Germinal center (tissue), 1 donor: ENCODE measurements around the gene GADD45G.

Experiments
- DNase-seq: peaks from one replicate; pipeline ENCODE4 v3.0.0; 2012; ENCODE audit warnings: mixed read lengths, low spot score

Gene GADD45G, protein sequence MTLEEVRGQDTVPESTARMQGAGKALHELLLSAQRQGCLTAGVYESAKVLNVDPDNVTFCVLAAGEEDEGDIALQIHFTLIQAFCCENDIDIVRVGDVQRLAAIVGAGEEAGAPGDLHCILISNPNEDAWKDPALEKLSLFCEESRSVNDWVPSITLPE

DNA sequence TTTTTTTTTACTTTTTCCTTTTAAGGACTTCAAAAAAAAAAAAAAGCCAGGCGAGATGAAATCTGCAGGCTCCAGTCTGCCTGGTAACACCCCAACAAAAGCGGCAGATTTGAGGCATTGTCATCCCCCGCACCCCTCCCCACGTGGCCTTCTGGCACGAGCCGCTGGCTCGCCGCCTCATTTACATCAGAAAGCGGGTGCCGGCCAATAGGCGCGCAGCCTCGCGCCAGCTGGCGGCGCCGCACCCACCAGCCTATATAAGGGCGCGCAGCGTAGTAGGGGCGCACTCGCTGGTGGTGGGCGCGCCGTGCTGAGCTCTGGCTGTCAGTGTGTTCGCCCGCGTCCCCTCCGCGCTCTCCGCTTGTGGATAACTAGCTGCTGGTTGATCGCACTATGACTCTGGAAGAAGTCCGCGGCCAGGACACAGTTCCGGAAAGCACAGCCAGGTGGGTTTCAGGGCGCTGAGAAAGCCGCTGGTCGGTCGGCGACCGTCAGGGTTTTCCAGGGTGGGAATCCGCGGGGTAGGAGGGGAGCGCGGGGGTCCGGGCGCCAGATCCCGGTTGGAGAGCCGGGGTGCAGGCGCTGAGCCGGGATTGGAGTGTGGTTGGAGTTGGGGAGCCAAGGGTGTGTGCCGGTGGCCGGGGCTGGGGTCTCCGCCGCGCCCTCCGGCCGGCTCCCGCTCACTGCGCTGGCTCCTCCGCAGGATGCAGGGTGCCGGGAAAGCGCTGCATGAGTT is at the start of gene GADD45G:
GADD45G (plus strand) TSS at position 284 of the 736 bp plus-strand sequence; CDS start at position 394, 110 bp downstream.
- peak; percentile 87 for DNase-seq

DNA sequence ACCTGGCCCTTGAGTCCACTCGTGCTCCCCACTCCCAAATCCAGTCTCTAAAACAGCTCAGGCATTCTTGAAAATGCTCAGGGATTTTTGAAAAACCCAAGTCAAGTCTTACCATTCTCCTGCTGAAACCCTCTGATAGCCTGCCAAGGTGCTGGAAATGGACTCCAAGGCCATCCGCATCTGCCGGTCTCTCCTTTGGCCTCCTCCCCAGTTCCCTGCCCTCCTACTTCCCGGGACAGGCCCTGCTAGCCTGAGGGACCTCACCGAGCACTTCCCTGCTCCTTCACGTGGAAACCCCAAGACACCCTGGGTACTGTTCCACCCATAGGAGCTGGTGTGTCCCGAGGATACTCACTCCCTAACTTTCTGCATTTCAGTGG is 49.8 kb upstream of the GADD45G start:
- DNase-seq: no peak

DNA sequence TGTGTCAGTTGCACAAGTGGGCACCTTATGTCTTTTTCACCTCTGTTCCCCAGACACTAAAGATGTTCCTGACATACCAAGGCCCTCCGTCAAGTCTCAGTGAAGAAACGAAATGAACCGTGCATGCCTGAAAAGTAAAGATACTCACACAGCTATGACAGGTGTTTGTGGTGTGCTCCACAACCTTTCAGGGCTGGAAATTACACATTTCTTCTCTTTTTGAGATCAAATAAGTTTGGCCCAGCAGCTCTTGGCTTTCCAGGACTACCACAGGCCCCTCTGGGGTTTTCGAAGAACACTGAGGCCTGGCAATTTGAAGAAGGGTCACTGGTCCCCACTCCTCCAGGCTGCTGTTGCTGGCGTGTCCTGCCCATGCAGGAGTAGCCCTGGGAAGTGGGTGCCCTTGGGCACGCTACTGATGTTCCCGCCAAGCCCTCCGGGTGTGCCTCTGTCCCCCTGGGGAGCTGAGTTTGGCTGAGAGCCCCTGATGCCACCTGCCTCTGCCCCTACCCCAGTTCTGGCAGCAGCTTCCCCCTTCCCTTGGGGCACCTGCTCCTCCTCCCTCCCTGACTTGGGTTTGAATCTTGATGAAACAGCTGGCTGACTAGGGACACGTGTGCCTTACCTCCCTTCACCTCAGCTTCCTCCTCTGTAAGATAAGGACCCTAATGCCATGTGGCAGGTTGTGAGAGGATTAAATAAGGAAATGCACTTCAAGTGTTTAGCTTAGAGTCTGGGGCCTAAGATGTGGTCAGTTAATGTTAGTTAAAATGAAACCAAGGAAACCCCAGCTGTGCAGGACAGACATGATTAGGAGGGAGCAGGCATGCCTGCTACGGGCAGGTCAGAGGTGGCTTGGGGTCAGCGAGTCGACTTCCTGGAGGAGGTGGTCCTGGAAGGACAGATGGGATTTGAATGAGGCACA is 49.1 kb upstream of the GADD45G start:
- DNase-seq: no peak

DNA sequence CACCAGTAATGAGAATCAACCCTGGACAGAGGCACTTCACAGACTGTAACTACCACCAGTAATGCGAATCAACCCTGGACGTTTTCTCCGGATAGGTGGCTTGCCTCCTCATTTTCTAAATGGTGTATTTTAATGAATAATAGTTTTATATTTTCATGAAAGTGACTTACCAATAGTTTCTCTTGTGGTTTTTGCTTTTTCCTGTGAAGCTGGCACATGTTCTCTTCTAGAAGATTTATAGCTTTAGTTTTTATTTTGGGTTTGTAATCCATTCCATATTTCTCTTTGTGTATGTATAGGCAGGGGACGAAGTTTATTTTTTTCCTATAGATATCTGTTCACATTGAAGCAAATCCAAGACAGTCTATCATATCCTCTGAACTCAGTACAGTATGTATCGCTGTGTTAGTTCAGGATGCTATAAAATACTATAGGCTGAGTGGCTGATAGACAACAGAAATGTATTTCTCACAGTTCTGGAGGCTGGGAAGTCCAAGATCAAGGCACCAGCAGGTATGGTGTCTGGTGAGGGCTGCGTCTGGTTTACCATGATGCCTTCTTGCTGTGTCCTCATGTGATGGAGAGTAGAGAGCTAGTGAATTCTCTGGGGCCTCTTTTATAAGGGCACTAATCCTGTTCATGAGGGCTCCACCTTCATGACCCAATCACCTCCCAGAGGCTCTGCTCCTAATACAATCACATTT is 46.5 kb upstream of the GADD45G start:
- no peak for DNase-seq

DNA sequence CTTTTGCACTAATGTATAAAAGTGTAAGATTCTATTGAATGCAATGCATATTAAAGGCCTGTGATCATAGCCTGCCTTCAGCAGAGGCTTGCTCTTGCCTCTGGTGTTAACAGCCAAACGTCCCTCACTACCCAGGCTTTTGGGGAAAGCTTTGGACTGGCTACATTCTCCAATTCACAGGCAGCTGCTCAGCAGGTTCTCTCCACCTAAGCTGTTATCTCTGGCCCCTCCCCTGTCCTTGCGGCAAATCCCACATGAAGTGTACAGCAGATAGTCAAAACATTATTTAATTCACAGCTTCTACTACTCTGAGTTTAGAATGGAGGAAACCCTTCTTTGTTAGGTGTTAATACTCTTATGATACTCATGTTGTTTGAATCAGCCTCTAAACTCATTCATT is 45.9 kb upstream of the GADD45G start:
- no peak for DNase-seq

DNA sequence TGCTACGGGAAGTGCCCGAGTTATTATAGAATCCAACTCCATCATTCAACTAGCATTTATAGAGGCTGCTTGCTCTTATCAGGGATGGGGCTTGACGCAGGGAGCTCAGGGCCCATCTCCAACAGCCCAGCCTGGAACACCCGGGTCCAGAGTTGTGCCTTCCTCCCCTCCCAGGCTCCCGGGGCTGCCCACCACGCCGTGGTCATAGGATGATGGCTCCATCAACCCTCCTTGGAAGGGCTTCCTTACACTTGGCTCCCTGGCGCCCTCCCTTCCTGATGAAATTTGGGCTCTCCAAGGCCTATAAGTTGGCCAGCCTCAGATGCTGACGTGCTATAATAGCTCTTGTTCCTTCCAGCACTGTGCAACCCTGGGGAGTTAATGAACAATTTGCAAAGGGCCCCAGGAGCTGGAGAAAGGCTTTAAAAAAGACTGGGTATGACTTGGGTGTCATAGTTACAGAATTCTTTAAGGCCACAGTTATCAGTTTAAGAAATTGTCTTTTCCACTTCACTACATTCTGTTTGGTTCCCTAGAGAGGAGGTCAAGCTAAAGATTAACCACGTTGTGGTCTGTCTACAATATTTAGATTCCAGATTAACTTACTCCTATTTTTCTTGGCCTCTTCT is 42.5 kb upstream of the GADD45G start:
- no peak for DNase-seq

DNA sequence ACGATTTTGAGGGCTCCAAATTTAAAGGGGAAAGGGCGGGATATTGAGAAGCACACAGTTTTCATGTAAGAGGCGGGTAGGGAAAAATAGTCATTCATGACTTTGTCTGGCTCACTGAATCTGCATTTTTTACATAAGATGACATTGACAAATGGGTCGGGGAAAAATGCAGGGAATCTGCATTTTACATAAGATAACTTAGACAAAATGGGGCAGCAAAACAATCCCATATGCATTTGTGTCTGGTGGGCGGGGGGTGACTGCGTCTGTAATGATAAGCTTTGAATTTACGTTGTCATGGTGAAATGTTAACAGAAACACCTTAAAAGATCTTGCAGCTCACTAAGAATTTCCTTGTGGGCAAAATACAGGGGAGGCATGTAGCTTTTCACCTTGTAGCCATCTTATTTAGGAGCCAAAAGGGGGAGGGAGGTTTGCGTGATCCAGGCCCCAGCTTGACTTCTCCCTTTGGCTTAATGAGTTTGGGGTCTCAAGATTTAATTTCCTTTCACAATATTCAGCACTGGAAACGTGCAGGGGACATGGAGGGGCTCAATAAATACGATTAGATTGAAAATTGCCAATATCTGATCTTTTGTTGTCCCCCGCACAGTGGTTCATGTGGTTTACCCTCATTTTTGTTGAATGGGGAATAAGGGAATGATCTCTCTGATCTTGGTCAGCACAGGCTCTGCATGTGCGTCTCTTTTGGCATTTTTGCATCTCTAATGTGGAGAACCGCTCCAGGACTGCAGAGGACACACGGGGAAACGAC is 41.1 kb upstream of the GADD45G start:
- DNase-seq: no peak

DNA sequence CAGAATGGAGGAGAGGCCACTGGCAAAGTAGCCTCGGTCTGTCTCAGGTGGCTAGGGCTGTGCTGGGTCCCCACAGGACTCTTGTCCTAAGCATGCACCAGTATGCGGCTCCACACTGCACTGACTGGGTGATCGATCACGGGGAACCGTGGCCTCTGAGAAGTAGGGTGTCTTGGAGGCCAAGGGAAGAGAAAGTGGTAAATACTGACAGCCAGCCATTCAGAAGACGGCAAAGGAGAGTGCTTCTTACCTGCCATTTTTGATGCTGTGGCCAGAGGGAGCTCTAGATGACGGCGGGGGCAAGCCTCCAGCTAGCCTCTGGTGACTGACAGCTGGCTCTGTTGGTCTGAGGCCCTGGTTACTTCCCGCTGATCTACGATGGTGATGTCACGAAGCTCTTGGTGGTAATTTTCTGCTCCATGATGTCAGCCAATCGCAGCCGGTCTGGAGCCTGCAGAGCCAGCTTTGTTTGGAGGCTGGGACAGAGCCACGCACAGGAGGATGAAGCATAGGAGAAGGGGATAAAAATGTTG is 40.4 kb upstream of the GADD45G start:
- peak; percentile 66 for DNase-seq

DNA sequence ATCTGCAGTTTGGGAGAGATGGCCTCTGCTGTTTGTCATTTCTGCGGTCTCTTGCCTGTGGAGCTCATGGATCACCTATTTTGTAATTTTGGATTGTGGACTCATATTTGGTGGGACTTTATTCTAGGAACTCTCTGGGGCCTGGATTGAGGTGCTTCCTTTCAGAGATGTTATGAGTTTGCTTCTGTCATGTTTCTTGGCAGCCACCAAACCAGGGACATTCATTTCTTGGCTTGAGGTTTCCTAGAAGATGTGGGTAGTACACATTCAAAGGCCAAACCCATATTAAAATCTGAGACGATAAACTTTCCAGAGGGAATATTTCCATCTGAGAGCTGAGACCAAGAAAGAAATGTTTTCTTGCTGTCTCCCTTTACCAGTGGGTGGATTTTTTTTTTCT is 37.2 kb upstream of the GADD45G start:
- DNase-seq: no peak

DNA sequence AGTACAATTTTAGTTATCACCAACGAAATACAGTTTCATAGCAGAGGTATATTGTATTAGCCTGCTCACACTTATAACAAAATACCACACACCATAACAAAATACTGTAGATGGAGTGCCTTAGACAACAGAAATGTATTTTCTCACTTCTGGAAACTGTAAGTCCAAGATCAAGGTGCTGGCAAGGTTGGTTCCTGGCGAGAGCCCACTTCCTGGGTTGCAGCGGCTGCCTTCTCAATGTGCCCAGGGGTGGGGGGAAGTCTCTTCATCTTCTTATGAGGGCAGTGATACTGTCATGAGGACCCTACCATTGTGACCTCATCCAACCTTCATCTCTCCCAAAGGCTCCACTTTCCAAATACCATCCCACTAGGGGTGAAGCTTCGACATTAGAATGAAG is 30.5 kb upstream of the GADD45G start:
- DNase-seq: no peak

DNA sequence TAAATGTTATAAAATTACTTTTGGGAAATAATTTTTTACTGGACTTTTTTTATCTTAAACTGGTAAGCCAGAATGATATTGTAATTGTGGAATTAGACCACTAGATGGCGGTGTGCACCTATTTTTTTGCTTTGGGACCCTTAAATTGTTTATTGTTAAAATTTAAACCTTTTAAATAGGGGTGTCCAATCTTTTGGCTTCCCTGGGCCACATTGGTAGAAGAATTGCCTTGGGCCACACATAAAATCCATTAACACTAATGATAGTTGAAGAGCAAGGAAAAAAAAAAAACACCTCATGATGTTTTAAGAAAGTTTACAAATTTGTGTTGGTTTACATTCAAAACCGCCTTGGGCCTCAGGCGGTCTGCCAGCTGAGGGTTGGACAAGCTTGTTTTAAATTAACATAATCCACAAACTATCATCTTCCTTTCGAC is 28.4 kb upstream of the GADD45G start:
- DNase-seq: peak; percentile 38

DNA sequence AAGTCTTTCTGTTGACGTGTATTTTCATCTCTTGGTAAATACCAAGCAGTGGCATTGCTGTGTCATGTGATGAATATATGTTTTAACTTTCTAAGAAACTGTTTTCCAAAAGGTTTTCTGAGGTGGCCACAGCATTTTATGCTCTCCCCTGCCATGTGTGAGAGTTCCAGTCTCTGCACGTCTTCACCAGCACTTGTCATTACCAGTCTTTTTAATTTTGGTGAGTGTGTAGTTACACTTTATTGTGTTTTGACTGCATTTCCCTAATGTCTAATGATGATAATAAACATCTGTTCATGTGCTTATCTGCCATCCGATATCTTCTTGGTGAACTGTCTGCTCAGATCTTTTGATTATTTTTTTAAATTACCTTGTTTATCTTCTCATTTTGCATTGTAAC is 27.4 kb upstream of the GADD45G start:
- DNase-seq: no peak

DNA sequence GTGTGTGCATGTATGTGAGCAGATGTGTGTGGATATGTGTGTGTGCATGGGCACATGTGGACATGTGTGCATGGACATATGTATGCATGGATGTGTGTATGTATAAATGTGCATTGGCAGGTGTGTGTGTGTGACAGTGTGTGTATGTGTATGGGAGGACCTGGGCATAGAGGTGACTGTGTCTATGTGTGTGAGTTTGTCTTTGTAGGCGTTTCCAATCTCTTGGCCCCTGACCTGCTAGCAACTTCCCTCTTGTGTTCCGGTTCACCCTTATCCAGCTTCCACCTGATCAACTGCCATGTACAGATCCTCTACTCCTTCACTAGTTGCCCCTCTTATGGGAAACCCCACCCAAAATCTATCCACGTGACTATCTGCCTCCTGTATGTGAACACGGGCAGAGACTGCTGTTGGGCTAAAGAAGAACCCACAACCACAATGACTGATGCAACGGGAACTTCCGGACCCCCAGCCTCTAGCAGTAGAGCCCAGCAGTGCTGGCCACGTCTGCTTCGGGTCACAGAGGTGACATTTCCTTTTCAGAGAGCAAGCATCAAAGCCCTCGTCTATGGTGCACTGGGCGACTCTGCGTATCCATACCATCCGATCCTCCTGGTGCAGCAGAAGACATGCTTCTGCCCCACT is 24.9 kb upstream of the GADD45G start:
- DNase-seq: no peak

DNA sequence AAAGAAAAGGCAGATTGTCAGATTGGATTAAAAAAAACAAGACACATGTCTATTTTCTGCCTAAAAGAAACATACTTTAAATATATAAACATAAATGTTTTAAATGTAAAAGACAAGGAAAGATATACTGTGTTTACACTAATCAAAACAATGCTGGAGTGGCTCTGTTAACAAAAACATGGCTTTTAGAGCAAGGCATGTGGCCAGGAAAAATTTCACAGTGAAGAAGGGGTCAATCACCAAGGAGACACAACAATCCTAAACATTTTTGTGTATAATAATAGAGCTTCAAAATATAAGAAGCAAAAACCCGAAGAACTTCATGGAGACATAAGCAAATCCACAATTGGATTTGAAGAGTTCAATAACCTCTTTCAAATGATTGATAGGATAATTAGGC is 18.5 kb upstream of the GADD45G start:
- no peak for DNase-seq

DNA sequence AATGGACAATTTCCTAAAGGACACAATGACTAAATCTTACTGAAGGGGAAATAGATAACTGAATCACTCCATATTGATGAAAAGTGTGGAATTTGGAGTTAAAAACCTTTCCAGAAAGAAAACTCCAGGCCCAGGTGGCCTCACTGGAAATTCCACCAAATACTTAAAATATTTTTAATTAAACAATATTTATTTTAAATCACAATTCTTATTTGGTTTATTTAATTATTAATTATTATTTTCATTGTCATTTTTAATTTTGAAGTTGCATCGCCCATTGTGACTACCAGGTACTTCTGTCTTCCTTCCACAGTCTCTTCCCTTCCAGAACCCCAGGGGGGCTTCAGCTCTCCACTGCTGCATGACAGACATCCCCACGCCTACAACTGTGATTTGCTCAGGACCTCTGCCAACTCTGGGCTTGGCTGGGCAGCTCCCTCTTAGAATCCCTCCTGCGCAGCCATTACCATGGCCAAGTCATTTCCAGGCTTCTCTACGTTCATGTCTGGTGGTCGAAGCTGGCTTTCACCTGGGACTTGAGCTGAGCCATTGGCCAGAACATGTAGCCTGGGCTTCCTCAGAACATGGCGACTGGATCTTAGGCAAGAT is 16.4 kb upstream of the GADD45G start:
- no peak for DNase-seq

DNA sequence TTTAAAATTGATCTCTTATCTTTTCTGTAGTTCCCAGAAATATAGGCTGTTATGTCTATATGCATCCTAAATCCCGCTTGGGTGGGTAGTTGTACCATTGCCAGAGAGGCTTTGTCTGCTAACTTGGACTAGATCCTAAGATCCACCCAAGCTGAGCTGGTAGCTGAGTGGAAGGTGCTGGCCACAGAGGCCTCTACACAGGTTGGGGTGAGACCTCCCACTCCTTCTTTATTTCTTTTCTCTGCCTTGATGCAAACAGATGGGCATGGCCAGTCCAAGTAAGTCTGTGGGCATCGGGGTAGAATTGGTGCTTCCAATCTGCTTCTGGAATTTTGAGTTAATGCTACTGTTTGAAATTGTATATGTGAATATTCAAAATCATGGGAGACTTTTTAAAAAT is 14.4 kb upstream of the GADD45G start:
- no peak for DNase-seq

DNA sequence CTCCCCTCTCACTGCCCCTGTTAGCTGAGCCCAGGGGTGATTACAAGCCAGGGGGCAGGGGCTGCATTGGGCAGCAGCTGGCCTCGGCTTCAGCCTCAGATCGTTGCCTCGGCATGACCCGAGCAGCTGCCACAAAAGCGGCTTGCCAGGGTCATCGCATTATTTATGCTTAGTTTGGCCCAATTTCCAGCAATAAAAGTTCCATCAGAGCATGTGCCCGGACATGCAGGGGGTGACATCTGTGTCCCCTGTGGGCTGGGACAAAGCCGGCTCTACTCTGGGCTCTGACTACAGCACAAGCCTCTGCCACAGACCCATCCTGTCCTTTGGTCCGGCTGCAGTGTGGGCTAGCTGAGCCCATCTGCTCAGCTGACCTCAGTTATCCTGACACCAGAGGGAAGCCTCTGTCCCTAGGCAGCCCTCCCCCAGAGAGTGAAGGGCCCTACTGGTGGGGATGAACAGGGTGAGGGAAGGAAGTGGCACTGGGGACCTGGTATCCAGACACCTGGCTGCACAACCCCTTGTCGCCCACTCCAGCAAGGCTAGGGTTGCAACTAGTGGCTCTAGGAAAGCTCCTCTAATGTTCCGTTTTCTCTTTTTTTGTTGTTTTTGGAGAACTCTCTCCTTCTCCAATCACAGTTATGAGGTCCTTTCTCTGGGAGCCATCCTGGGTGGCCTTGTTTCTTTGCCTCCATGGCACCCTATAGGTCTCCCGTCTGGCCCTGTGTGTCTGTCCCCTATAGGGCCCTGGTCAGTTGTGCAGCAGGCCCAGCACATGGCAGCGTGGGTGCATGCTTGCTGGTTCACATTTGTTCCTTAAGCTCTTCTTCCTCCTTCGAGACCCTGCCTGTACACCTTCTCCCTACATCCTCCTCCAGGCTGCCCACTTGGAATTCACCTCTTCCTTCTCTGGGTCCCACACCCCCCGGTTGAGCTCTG is 13.3 kb upstream of the GADD45G start:
- no peak for DNase-seq

DNA sequence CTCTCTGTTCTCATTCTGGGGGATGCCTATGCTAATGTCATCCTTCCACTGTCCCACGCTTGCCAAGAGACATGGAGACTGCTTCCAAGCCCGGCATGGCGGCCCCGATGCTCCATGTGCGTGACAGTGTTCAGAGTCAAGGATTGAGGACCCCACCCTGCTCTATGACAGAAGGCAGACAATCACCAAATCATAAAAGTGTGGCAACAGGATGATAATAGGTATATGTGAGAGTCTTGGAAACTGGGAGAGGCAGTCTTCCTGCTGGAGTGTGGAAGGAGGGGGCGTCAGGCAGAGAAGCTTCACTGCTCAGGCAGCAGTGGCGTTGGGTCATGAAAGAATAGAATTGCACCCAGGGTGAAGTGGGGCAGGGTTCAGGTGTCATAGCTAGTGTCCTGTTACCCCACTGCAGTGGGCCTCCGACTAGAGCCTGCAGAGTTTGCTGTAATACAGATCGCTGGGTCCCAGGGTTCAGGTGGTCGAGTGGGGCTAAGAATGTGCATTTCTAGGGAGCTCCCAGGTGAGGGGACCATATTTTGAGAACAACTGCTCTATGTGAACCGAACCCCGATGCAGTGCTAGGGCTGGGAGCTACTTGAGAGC is 12.5 kb upstream of the GADD45G start:
- no peak for DNase-seq
